Endodermal cell (in vitro differentiated cells): ENCODE measurements around the gene SHTN1. TPM values are rescaled to one million over a fixed set of nuclear protein-coding genes. Genes with fewer than 3 reads are reported as not detected.

Experiments used
- DNase-seq: peaks from one replicate; pipeline ENCODE4 v3.0.0-alpha.2; 2017
- H3K27ac ChIP-seq: 2 replicates; pipeline ENCODE4 v1.5.1; 2013; ENCODE audit warnings: mild to moderate bottlenecking, low read depth, low read length, moderate library complexity
- H3K27me3 ChIP-seq: 2 replicates; pipeline ENCODE4 v1.6.1; 2013; ENCODE audit warnings: mild to moderate bottlenecking, low read length, moderate library complexity; ENCODE audit not compliant: insufficient read depth, control insufficient read depth, poor library complexity, severe bottlenecking
- H3K36me3 ChIP-seq: 2 replicates; pipeline ENCODE4 v1.7.0; 2013; ENCODE audit warnings: mild to moderate bottlenecking, low read length, moderate library complexity; ENCODE audit not compliant: control insufficient read depth, insufficient read depth
- H3K4me1 ChIP-seq: one replicate; pipeline ENCODE4 v1.7.0; 2013; ENCODE audit warnings: low read length; ENCODE audit not compliant: control insufficient read depth, insufficient read depth
- H3K4me3 ChIP-seq: 2 replicates; pipeline ENCODE4 v1.5.1; 2013; ENCODE audit warnings: mild to moderate bottlenecking, low read length, moderate library complexity
- H3K9ac ChIP-seq: 2 replicates; pipeline ENCODE4 v1.6.1; 2013; ENCODE audit warnings: mild to moderate bottlenecking, low read length, moderate library complexity; ENCODE audit not compliant: poor library complexity, severe bottlenecking; ENCODE audit errors: extremely low read depth
- H3K9me3 ChIP-seq: 2 replicates; pipeline ENCODE4 v1.6.1; 2013; ENCODE audit warnings: mild to moderate bottlenecking, low read length, moderate library complexity; ENCODE audit not compliant: control insufficient read depth
- H3K27ac Mint-ChIP-seq: 2 replicates; pipeline ENCODE4 v1.8.0; 2020; ENCODE audit warnings: mixed read lengths
- H3K27me3 Mint-ChIP-seq: 2 replicates; pipeline ENCODE4 v1.8.0; 2021; ENCODE audit warnings: mild to moderate bottlenecking, mixed read lengths; ENCODE audit not compliant: insufficient read depth
- H3K36me3 Mint-ChIP-seq: 2 replicates; pipeline ENCODE4 v1.8.0; 2020; ENCODE audit warnings: low read depth, mixed read lengths
- H3K4me1 Mint-ChIP-seq: 2 replicates; pipeline ENCODE4 v1.8.0; 2020; ENCODE audit warnings: mixed read lengths
- H3K4me3 Mint-ChIP-seq: 2 replicates; pipeline ENCODE4 v1.8.0; 2020; ENCODE audit warnings: mild to moderate bottlenecking, moderate library complexity, mixed read lengths
- H3K9me3 Mint-ChIP-seq: 2 replicates; pipeline ENCODE4 v1.8.0; 2020; ENCODE audit warnings: mild to moderate bottlenecking, mixed read lengths
- WGBS, 2 experiments: methylation state at CpG; one replicate each; pipeline versions ENCODE4 v1.1.5 to v1.1.7; 2013; ENCODE audit warnings: missing lambda C conversion rate in 2 of 2, mixed read lengths in 1 of 2; ENCODE audit not compliant: insufficient coverage in 1 of 2, insufficient read length in 1 of 2; 5-methylcytosine and 5-hydroxymethylcytosine counted together
- total RNA-seq, 2 donors: library from RNA; stranded (reverse); fragmentation: NEBNext Ultra II Directional in 1 of 2; extraction: Animal tissue kit (Norgen Biotek cat#: 25700) in 1 of 2; gene quantifications; 2 replicates in 1 of 2; 3 replicates in 1 of 2; pipeline ENCODE4 v1.2.1, GENCODE V29; 2021
- TF ChIP-seq, protein P1 (sequence below): fragments of 200-600 bp; sonication (generic); conservative IDR thresholded peaks from 2 replicates; pipeline ENCODE4 v1.5.0; 2021; ENCODE audit warnings: antibody characterized with exemption, mild to moderate bottlenecking

The SHTN1 gene
- total RNA-seq, 2 donors from 2014 or later = 39.4 to 59.5 TPM

DNA sequence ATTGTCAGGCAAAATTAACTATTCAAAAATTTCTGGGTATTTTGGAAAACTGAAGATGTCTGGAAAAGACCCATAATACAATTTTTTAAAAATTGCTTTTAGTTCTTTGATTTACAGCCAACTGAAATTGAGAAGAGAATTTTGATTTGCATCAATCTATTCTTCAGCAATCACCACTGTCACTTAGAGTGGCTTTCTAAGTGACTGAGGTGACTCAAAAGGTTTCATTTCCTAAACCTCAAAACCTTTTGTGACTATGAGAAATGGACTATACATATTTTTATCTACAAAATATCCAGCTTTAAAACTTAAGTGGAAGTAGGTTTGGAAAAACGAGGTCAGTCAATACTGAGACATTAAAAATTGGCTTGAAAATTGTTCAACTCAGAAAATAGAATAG lies 95.7 kb downstream of the SHTN1 start:
- Mint-ChIP-seq H3K36me3 (peaks cover 31% of the 10 kb centered on the region), H3K4me3 (no peak overlapping the region), H3K27me3 (no peaks in the 10 kb centered on the region), H3K27ac (no peak overlapping the region), H3K4me1 (peaks cover 10% of the 10 kb centered on the region), H3K9me3 (no peaks in the 10 kb centered on the region)
- Histone ChIP-seq H3K9ac (no peak overlapping the region), H3K36me3 (peaks cover 31% of the 10 kb centered on the region), H3K4me3 (no peak overlapping the region), H3K4me1 (no peaks in the 10 kb centered on the region), H3K27ac (no peak overlapping the region), H3K9me3 (no peaks in the 10 kb centered on the region), H3K27me3 (no peaks in the 10 kb centered on the region)
- TF ChIP-seq, protein P1, sequence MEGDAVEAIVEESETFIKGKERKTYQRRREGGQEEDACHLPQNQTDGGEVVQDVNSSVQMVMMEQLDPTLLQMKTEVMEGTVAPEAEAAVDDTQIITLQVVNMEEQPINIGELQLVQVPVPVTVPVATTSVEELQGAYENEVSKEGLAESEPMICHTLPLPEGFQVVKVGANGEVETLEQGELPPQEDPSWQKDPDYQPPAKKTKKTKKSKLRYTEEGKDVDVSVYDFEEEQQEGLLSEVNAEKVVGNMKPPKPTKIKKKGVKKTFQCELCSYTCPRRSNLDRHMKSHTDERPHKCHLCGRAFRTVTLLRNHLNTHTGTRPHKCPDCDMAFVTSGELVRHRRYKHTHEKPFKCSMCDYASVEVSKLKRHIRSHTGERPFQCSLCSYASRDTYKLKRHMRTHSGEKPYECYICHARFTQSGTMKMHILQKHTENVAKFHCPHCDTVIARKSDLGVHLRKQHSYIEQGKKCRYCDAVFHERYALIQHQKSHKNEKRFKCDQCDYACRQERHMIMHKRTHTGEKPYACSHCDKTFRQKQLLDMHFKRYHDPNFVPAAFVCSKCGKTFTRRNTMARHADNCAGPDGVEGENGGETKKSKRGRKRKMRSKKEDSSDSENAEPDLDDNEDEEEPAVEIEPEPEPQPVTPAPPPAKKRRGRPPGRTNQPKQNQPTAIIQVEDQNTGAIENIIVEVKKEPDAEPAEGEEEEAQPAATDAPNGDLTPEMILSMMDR = no peak
- 83% methylated on average over 1 of the region's 1 CpG; no CpG with 5 or more reads in 1 of the 2 experiments for WGBS, 2 experiments
- DNase-seq = no peak

DNA sequence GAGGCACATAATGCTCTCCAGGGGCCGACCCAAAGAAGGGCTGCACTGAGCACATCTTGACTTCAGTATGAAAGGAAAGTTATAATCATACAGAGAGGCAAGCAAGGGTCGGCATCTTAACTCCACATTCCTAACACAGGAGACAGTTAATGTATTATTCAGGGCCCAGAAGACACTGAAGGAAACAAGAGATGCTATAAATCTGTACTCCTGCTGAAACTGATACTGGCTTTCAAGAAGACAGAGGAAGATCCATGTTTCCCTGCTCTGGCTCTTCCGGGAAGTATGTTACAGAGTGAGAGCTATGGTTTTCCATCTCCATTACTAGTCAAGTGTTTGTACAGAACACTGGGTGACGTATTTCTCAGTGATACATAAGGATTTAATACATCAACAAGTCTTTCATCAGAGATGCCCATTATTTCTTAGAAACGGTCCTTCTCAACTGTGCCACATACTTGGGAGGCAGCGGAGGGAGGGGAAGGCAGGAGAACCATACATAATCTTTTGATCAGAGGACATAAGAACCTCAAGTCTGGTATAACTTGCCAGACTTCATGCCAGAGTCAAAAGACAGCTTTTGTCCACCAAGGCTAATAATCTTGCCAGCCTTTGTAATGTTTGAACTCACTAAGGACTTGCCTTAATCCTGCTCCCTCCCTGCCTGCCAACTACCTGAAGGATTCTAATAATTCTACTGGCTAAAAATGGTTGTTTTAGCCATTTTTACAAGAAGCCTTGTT lies 97.6 kb downstream of the SHTN1 start:
- Mint-ChIP-seq H3K9me3 (no peaks in the 10 kb centered on the region), H3K27ac (no peak overlapping the region), H3K4me1 (peaks cover 15% of the 10 kb centered on the region), H3K4me3 (no peak overlapping the region), H3K27me3 (no peaks in the 10 kb centered on the region), H3K36me3 (peaks cover 24% of the 10 kb centered on the region)
- no peak overlapping the region for H3K27ac ChIP-seq
- DNase-seq = no peak
- TF ChIP-seq, protein P1 = no peak
- peaks cover 25% of the 10 kb centered on the region for H3K36me3 ChIP-seq
- H3K27me3 ChIP-seq = no peaks in the 10 kb centered on the region
- no peaks in the 10 kb centered on the region for H3K9me3 ChIP-seq
- H3K4me3 ChIP-seq = no peak overlapping the region
- H3K4me1 ChIP-seq = no peaks in the 10 kb centered on the region
- WGBS, 2 experiments = 92 to 98% methylated on average over 5 to 6 of the region's 6 CpGs
- H3K9ac ChIP-seq = no peak overlapping the region

DNA sequence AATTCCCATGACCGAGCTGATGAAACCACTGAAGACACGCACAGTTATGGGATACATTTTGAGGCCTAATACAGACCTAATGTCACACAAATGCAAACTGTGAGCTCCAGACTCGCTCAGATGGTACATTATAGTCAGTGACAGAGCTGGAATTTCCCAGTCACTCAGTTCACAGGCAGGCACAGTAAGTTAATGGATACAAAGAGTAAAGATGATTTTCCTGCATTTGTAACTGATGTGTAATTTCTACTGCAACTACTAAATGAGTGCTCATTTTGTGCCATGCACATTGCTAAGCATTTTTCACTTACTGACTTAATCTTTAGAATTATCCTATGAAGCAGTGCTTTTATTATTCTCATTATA lies 99.2 kb downstream of the SHTN1 start:
- Histone ChIP-seq H3K27me3 (no peaks in the 10 kb centered on the region), H3K4me3 (no peak overlapping the region), H3K9ac (no peak overlapping the region), H3K36me3 (peaks cover 38% of the 10 kb centered on the region), H3K27ac (no peak overlapping the region), H3K9me3 (no peaks in the 10 kb centered on the region), H3K4me1 (no peaks in the 10 kb centered on the region)
- Mint-ChIP-seq H3K27ac (no peak overlapping the region), H3K36me3 (peaks cover 26% of the 10 kb centered on the region), H3K9me3 (no peaks in the 10 kb centered on the region), H3K27me3 (no peaks in the 10 kb centered on the region), H3K4me1 (peaks cover 13% of the 10 kb centered on the region), H3K4me3 (no peak overlapping the region)
- 93 to 97% methylated on average over 3 of the region's 3 CpGs for WGBS, 2 experiments
- TF ChIP-seq, protein P1 = no peak
- DNase-seq = no peak
